Measurements from ENCODE around the gene NRTN.

DNA sequence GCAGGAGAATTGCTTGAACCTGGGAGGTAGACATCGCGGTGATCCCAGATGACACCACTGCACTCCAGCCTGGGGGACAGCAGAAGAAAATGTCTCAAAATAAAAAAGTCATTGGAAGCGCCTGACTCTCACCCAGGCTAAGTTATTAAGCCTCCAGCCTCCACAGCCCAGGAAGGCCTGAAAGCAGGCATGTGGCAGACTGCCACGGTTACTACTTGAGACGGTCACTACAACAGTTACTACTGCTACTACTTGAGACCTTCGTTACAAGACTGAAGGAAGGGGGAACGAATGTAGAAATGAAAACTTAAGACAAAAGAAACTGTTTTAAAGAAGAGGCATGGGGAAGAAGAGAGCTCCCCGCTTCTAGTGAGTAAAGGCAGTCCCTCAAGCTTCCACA lies 29.9 kb upstream of the NRTN start:
- TF ChIP-seq TAF1 (IDR thresholded peaks at IDR 0.05; ENCODE audit: borderline replicate concordance, insufficient read depth, low read length) (no peak), POLR2AphosphoS5 (IDR thresholded peaks at IDR 0.05; ENCODE audit: low read depth, low read length) (no peak), SIN3A (IDR thresholded peaks at IDR 0.05; ENCODE audit: borderline replicate concordance, insufficient read depth, low read length) (no peak), FOXP2 (optimal IDR thresholded peaks at IDR 0.05; ENCODE audit: borderline replicate concordance, extremely low read depth, extremely low read length, insufficient read depth) (no peak)
- TF ChIP-seq, protein P1, sequence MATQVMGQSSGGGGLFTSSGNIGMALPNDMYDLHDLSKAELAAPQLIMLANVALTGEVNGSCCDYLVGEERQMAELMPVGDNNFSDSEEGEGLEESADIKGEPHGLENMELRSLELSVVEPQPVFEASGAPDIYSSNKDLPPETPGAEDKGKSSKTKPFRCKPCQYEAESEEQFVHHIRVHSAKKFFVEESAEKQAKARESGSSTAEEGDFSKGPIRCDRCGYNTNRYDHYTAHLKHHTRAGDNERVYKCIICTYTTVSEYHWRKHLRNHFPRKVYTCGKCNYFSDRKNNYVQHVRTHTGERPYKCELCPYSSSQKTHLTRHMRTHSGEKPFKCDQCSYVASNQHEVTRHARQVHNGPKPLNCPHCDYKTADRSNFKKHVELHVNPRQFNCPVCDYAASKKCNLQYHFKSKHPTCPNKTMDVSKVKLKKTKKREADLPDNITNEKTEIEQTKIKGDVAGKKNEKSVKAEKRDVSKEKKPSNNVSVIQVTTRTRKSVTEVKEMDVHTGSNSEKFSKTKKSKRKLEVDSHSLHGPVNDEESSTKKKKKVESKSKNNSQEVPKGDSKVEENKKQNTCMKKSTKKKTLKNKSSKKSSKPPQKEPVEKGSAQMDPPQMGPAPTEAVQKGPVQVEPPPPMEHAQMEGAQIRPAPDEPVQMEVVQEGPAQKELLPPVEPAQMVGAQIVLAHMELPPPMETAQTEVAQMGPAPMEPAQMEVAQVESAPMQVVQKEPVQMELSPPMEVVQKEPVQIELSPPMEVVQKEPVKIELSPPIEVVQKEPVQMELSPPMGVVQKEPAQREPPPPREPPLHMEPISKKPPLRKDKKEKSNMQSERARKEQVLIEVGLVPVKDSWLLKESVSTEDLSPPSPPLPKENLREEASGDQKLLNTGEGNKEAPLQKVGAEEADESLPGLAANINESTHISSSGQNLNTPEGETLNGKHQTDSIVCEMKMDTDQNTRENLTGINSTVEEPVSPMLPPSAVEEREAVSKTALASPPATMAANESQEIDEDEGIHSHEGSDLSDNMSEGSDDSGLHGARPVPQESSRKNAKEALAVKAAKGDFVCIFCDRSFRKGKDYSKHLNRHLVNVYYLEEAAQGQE (IDR thresholded peaks at IDR 0.05; ENCODE audit: insufficient read depth in 1 of 2, low read depth in 2 of 2, low read length in 2 of 2), result no peak

Data from PFSK-1 (cell line).